ENCODE measurements around the gene YARS1. TPM values are rescaled to one million over a fixed set of nuclear protein-coding genes. Genes with fewer than 3 reads are reported as not detected.

YARS1 gene
- total RNA-seq, 1 experiment from 2014 or later: 244 TPM

- peaks cover 0 to 10% of the 10 kb centered on the region in 2 experiments; a peak in 2 of 4 replicates for H3K36me3 ChIP-seq (ENCODE audit: control insufficient read depth in 1 of 2, insufficient read depth in 2 of 2, low read length in 2 of 2)
- ATAC-seq: no peak
- peak overlapping the region; percentile 17; the same call in 1 of the 2 replicates for H3K4me2 ChIP-seq (ENCODE audit: low read length)
Observed at GRCh38 chr1:32766328-32766972, 50.7 kb downstream of the YARS1 start.

GRCh38 chr1:32765570-32766327, 51.4 kb downstream of the YARS1 start:
- Histone ChIP-seq H3K9ac (ENCODE audit: low read length) (no peak overlapping the region), H3K79me2 (ENCODE audit: insufficient read depth, low read length) (peaks cover 55% of the 10 kb centered on the region), H2AFZ (ENCODE audit: low read depth, low read length, poor library complexity, severe bottlenecking) (no peak overlapping the region), H3K4me3 (replicated peaks in 1 of 2; ENCODE audit: low read depth in 1 of 2, low read length in 2 of 2) (no peak overlapping the region), H3K36me3 (ENCODE audit: control insufficient read depth in 1 of 2, insufficient read depth in 2 of 2, low read length in 2 of 2) (peaks cover 0 to 10% of the 10 kb centered on the region in 2 experiments; a peak in 2 of 4 replicates), H3K9me3 (ENCODE audit: control insufficient read depth in 1 of 2, insufficient read depth in 1 of 2, low read depth in 1 of 2, low read length in 2 of 2) (no peaks in the 10 kb centered on the region), H4K20me1 (ENCODE audit: insufficient read depth) (no peaks in the 10 kb centered on the region), H3K4me1 (ENCODE audit: control insufficient read depth in 1 of 2, insufficient read depth in 2 of 2, low read length in 2 of 2) (peaks cover 91 to 98% of the 10 kb centered on the region in 2 experiments), H3K9me2 (ENCODE audit: insufficient read depth) (no peaks in the 10 kb centered on the region), H3K4me2 (ENCODE audit: low read length) (no peak overlapping the region; the same call in 1 of the 2 replicates), H3K27me3 (ENCODE audit: insufficient read depth, low read length) (no peaks in the 10 kb centered on the region), H3K27ac (ENCODE audit: low read depth, low read length) (peak overlapping the region; percentile 20; the same call in 1 of the 2 replicates)
- no peak for ATAC-seq
- BruUV-seq (replicated peaks): no TSS peak
- intact Hi-C loops (cut with micrococcal nuclease): no loop called here
- ChIA-PET RAD21 (ENCODE audit: low non-redundant PET in 1 of 2, low total read pairs in 2 of 2, uncharacterized antibody in 2 of 2, unreplicated experiment in 2 of 2) (no interaction called here), POLR2A (no interaction called here), CTCF (interaction anchor here (1.1 kb wide), 1 partner anchor 53 kb away, joined by 5 read pairs; no protein-coding TSS in a partner anchor)
- TF ChIP-seq POLR2AphosphoS5 (IDR thresholded peaks at IDR 0.05; ENCODE audit: low read depth, low read length) (no peak), CEBPB (IDR thresholded peaks at IDR 0.05; ENCODE audit: low read depth) (no peak), ZFX (IDR thresholded peaks at IDR 0.05) (no peak), SRF (IDR thresholded peaks at IDR 0.05; ENCODE audit: low read depth) (no peak), YY1 (IDR thresholded peaks at IDR 0.05; ENCODE audit: extremely low read depth, insufficient replicate concordance, low read depth, low read length) (no peak), ATF3 (IDR thresholded peaks at IDR 0.05) (no peak), POLR2A (IDR thresholded peaks at IDR 0.05; ENCODE audit: borderline replicate concordance, extremely low read depth, insufficient read depth, insufficient read length) (no peak), CBX3 (IDR thresholded peaks at IDR 0.05; ENCODE audit: low read depth) (no peak), REST (IDR thresholded peaks at IDR 0.05; ENCODE audit: low read depth) (no peak), ZNF274 (IDR thresholded peaks at IDR 0.05; ENCODE audit: low read depth, low read length) (no peak), TCF7L2 (IDR thresholded peaks at IDR 0.05; ENCODE audit: borderline replicate concordance, extremely low read depth, insufficient read depth, insufficient read length) (no peak)
- no peak for DNase-seq (ENCODE audit: low read depth, low spot score)

More at GRCh38 chr1:32766328-32766972, 50.7 kb downstream of the YARS1 start:
- POLR2A ChIA-PET: no interaction called here
- H3K79me2 ChIP-seq (ENCODE audit: insufficient read depth, low read length): peaks cover 48% of the 10 kb centered on the region
- no peaks in the 10 kb centered on the region for H3K9me3 ChIP-seq (ENCODE audit: control insufficient read depth in 1 of 2, insufficient read depth in 1 of 2, low read depth in 1 of 2, low read length in 2 of 2)
- no peaks in the 10 kb centered on the region for H3K9me2 ChIP-seq (ENCODE audit: insufficient read depth)
- no peak for DNase-seq (ENCODE audit: low read depth, low spot score)
- peaks cover 84 to 91% of the 10 kb centered on the region in 2 experiments for H3K4me1 ChIP-seq (ENCODE audit: control insufficient read depth in 1 of 2, insufficient read depth in 2 of 2, low read length in 2 of 2)
- 0 out of 2 replicates have a peak overlapping the region, but pooled peaks have one; percentile 14 for H3K9ac ChIP-seq (ENCODE audit: low read length)
- intact Hi-C loops (cut with micrococcal nuclease): no loop called here
- RAD21 ChIA-PET (ENCODE audit: low non-redundant PET in 1 of 2, low total read pairs in 2 of 2, uncharacterized antibody in 2 of 2, unreplicated experiment in 2 of 2): no interaction called here
- CTCF ChIA-PET: no interaction called here
- no peaks in the 10 kb centered on the region for H3K27me3 ChIP-seq (ENCODE audit: insufficient read depth, low read length)
- H3K4me3 ChIP-seq (replicated peaks in 1 of 2; ENCODE audit: low read depth in 1 of 2, low read length in 2 of 2): no peak overlapping the region
- TF ChIP-seq SRF (IDR thresholded peaks at IDR 0.05; ENCODE audit: low read depth): no peak
- TF ChIP-seq EZH2 (IDR thresholded peaks at IDR 0.05): no peak
- no peak for TF ChIP-seq ATF3 (IDR thresholded peaks at IDR 0.05)
- no peak for TF ChIP-seq CBX3 (IDR thresholded peaks at IDR 0.05; ENCODE audit: low read depth)
- TF ChIP-seq RAD21 (IDR thresholded peaks at IDR 0.05; ENCODE audit: low read depth): no peak
- TF ChIP-seq CEBPB (IDR thresholded peaks at IDR 0.05; ENCODE audit: low read depth): no peak
- no peak for TF ChIP-seq YY1 (IDR thresholded peaks at IDR 0.05; ENCODE audit: extremely low read depth, insufficient replicate concordance, low read depth, low read length)
- peak overlapping the region; percentile 20; the same call in 1 of the 2 replicates for H3K27ac ChIP-seq (ENCODE audit: low read depth, low read length)
- H4K20me1 ChIP-seq (ENCODE audit: insufficient read depth): no peaks in the 10 kb centered on the region
- BruUV-seq (replicated peaks): no TSS peak
- no peak overlapping the region for H2AFZ ChIP-seq (ENCODE audit: low read depth, low read length, poor library complexity, severe bottlenecking)
